HG02588 (cell line): ENCODE results near the gene PDCD1LG2.
A peak's percentile ranks its signal among the peaks of the same experiment; 100 is the strongest.
"Not testable (repeated sequence)": the region's sequence is repeated elsewhere in the genome, so short reads cannot be mapped to it uniquely, and the experiment has no call there.

ENCODE experiments used
- ATAC-seq: cut with Tn5 transposase; IDR thresholded peaks from one replicate; pipeline ENCODE4 v1.9.1; 2021; ENCODE audit warnings: mild to moderate bottlenecking, moderate library complexity; ENCODE audit not compliant: unreplicated experiment

PDCD1LG2 gene

DNA sequence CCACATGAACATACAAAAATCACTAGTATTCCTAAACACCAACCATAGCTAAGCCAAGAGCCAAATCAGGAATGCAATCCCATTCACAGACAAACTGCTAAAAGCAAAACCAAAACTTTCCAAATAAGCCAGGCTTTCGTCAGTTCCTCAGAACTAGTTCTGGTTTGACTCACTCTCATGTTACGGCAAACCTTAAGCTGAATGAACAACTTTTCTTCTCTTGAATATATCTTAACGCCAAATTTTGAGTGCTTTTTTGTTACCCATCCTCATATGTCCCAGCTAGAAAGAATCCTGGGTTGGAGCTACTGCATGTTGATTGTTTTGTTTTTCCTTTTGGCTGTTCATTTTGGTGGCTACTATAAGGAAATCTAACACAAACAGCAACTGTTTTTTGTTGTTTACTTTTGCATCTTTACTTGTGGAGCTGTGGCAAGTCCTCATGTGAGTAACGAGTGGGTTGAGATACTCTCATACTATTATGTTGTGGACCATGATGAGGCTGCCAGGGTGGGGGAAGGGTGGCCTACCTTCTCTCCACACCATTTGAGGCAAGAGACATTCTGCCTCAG is at the start of gene PDCD1LG2:
Gene PDCD1LG2, plus strand, starts transcription at position 172 of the 572 bp plus-strand sequence. CDS start 12,016 bp downstream, outside the sequence.
- ATAC-seq, result peak; percentile 68

GRCh38 chr9:5464831-5465330 is 45.5 kb upstream of the PDCD1LG2 start:
- ATAC-seq, result not testable (repeated sequence)

DNA sequence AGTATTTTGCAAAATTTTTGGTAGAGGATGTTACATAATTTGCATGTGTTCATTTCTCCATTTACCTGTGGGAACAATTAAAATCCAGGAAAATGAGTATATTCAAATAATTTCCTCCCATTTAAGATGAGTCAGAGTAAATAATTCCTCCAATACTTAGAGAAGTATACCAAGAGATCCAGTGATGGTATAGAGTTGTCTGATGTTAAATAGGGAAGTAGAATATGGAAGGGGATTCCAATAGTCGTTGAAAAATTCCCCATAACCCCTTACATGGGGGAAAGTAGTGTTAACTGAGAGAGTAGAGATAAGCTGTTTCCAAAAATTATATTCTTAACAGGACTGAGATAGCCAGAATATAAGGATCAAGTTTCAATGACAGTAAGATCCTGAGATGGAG is 44.3 kb upstream of the PDCD1LG2 start:
- no peak for ATAC-seq

- no peak for ATAC-seq
Measured at GRCh38 chr9:5466766-5467165, 43.6 kb upstream of the PDCD1LG2 start.

GRCh38 chr9:5468850-5469249 is 41.5 kb upstream of the PDCD1LG2 start:
- ATAC-seq, result no peak

DNA sequence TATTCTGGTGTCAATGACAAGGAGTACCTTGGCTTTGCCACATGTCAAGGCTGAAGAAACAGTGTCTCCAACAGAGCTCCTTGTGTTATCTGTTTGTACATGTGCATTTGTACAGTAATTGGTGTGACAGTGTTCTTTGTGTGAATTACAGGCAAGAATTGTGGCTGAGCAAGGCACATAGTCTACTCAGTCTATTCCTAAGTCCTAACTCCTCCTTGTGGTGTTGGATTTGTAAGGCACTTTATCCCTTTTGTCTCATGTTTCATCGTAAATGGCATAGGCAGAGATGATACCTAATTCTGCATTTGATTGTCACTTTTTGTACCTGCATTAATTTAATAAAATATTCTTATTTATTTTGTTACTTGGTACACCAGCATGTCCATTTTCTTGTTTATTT is 40.2 kb upstream of the PDCD1LG2 start:
- no peak for ATAC-seq

GRCh38 chr9:5470816-5471215 is 39.5 kb upstream of the PDCD1LG2 start:
- no peak for ATAC-seq

GRCh38 chr9:5475611-5476010 is 34.7 kb upstream of the PDCD1LG2 start:
- not testable (repeated sequence) for ATAC-seq

GRCh38 chr9:5478206-5478605 is 32.1 kb upstream of the PDCD1LG2 start:
- no peak for ATAC-seq

DNA sequence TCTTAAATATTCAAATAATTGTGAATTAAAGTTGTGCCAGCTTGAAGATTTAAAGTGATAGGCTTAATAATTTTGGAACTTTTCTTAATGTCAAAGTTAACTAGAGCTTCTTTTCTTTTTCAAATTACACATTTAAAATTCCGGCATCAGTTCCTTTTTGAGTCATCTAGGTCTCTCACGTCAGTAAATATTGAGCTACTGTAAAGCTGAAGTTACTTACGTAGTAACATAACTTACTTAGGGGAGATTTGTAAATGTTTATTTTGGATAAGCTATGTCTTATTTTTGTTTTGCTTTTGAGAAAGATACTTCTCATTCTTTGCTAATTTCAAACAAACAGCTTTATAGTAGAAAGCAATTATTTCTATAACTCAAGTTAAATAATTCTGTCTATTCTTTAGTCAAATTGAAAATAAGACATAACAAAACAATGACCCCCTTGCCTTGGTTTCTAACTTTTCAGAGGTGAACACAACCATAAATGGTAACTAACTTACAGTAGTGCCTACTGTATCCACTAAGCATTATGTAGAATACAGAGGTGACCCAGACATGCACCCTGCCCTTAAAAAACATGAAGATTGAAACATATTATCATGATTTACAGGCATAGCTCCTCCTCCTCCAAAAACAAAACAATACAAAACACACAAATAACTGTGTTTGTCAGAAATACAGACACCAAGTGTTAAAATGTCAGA is 30.2 kb upstream of the PDCD1LG2 start:
- ATAC-seq, result no peak

GRCh38 chr9:5480919-5481318 is 29.4 kb upstream of the PDCD1LG2 start:
- no peak for ATAC-seq

GRCh38 chr9:5481322-5482040 is 28.9 kb upstream of the PDCD1LG2 start:
- no peak for ATAC-seq

- ATAC-seq, result no peak
Measured at GRCh38 chr9:5482194-5482593, 28.1 kb upstream of the PDCD1LG2 start.

DNA sequence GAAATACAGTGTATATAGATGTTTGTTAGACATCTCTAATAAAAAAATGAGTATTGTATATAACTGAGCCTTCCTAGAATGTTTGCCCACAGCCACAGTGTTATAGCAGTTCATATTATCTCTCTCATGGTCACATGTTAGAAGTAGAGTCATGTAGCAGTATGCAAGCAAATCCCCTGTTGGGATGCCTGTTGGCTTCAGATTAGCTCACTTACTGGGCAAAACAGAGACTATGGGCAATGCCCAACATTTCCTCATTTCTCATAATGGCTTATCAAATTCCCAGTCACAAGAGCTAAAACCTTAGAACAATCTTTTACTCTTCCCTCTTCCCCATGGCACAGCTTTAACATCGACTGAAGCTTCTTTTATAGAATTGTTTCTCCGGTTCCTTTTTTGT is 27.0 kb upstream of the PDCD1LG2 start:
- no peak for ATAC-seq

DNA sequence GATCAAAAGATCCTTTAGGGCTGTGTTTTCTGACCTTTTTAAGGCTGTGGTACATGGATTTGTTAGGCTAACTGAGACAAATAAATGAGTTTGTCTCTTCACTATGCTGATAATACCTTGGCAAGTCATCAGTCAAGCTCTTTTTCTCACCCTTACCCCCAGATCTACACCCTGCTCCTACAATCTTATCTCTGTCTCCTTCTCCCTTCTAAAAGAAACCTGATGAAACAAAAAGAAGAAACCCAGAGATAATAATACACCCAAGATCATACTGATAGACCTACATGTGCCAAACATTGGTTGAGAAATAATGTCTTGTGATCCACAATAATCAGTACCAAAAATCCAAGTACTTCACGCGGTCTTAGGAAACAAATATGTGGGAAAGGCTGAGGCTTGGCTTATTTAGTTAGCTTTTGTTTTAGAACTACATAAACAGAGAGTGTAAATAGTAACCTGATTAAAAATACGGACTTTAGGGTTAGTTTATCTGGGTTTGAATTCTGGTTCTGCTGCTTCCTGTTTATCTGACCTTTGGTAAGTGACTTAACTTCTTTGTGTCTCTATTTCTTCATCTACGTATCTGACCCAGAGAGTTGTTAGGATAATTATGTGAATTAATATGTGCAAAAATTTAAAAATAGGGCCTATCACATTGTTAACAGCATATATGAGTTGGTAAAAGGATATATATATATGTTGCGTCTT is 24.8 kb upstream of the PDCD1LG2 start:
- no peak for ATAC-seq

DNA sequence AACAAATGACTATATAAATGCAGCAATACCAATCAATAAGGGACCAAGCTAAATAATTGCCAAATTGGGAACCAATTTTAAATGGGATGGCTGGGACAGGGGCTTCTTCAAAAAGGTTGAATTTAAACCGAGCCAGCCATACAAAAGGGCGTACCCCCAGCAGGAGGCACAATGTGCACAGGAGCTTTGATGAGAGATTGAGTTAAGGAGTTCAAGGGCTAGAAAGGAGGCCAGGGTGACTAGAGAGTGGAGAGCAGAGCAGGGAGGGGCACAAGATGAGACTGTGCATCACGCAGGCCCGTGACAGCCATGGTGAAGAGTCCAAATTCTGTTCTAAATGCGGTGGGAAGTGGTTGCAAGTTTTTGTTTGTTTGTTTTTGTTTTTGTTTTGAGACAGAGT is 23.3 kb upstream of the PDCD1LG2 start:
- ATAC-seq, result no peak

- no peak for ATAC-seq
Measured at GRCh38 chr9:5488221-5489008, 21.9 kb upstream of the PDCD1LG2 start.

DNA sequence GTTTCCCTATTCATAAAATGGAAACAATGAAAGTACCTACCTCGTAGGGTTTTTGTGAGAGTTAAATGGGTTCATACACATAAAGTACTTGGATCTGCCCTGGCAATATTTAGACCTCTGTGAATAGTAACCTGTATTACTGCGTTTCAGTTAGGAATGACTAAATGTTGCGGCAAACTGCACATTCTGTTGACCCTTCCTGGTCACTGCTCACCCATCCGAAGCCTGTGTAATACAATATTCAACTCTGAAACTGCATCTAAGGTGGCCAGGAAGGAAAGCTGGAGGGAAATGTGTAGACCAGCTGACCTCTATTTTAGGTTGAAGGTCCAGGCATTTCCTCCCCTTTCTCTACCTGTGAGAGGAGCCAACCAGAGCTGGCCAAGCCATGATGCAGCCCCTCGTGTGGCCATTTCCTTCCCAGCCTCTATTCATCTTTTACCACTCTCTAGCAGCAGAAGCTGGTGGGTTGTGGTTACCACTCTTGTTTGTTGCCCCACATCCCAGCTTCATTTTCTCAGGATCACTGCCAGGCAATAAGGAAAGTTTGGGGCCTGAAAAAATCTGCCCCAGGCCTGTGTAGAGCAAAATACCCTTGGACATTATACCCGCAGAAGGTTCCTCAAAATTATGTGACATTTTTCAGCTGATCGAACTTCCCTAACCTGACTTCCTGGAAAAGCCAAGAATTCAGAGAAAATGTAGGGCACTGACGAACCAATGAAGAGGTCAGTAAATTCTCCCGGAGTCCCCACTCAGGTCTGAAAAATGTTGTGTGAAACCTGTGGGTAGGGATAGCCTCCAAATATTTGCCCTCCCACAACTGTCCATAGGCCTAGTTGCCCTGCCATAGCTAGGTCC is 20.5 kb upstream of the PDCD1LG2 start:
- no peak for ATAC-seq

GRCh38 chr9:5492965-5493678 is 17.2 kb upstream of the PDCD1LG2 start:
- no peak for ATAC-seq
